GM18526 (cell line): ENCODE measurements around the gene TNFAIP8.

Experiments
- POLR2A ChIP-seq: IDR thresholded peaks from 3 replicates; pipeline ENCODE4 v1.6.1; 2011; ENCODE audit not compliant: insufficient read length; ENCODE audit errors: extremely low read depth

TNFAIP8 gene

DNA sequence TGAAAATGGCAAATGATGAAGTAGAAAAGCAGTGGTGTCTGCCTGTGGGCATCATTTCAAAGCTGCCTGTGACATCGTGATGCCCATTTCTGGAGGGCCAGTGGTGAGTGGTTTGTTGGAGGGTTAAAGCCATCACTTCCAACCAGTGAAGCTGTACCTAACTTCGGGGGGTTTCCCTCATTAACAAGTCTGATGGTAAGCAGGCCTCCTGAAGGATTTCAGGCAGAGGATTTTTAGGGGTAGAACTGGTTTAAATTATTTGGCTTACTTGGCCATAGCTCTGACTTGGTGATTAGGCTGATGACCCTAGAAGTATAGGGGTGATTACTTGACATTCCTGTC is 10.7 kb downstream of the TNFAIP8 start:
- TF ChIP-seq POLR2A: no peak

- no peak for TF ChIP-seq POLR2A
These were observed 11.9 kb downstream of the TNFAIP8 start for GRCh38 chr5:119367502-119368237.

DNA sequence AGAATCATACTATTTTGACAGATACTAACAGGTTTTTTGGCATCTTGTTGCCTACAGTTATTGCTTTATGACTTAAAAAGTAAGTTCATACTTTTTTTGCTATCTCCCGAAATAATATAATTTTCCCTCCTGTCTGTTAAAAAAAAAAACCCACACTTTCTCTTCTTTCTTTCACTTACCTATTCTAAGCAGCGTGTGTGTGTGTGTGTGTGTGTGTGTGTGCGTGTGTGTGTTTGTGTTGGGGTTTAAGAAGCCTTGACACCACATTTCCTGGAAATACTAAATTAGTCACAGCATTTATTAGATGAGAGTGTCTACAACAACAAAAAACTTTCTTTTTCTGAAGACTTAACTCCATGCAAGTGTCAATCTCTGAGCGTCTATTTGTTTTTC is 12.4 kb downstream of the TNFAIP8 start:
- no peak for TF ChIP-seq POLR2A

DNA sequence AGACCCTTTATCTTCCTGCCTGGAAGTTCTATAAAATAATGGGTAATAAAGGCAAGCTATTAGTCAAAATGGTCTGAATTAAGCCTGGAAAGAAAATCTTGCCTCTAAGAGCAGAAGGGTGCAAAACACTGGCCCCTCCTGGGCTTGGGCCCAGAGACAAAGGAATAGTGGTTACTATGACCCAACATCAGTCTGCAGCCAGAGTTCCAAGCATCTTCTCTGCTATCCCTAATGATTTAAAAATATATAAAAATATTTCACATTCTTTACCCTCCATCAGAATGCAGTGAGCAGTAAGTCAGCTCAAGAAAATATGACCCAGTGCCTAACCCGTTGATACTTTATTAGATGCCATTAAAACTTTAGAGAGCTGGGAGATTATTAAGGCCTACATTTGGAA is 14.7 kb downstream of the TNFAIP8 start:
- TF ChIP-seq POLR2A: no peak

GRCh38 chr5:119371146-119371545 is 15.3 kb downstream of the TNFAIP8 start:
- no peak for TF ChIP-seq POLR2A

- no peak for TF ChIP-seq POLR2A
These were observed 17.6 kb downstream of the TNFAIP8 start for GRCh38 chr5:119373449-119373858.

- TF ChIP-seq POLR2A: no peak
These were observed 19.1 kb downstream of the TNFAIP8 start for GRCh38 chr5:119374901-119375300.

- no peak for TF ChIP-seq POLR2A
These were observed 21.2 kb downstream of the TNFAIP8 start for GRCh38 chr5:119377066-119377465.

DNA sequence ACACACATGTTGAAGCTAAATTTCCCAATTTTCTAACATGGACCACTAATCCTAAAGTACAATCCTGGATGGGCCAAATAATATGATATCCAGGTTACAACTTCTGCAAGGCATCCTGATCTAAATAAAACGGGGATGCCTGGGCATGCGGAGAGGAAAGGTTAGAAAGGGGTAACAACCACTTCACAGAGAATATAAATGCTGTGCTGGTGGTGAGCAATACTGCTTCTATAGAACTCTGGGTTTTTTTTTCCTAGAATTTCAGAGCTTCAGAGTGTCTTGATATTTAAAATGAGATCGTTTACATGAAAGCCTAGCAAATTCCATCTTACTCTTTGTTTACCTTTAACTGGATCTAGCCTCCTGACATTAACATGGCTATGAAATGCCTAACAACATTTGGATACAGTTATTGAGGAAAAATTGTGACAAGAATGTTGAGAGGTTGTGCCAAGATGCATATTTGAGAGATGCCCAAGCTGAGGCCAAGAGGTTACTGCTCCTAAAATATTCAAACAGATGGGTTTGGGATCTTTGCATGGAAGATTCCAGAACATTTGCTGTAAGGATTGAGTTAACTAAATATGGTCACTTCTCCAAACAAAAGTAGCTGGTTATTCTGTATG is 22.4 kb downstream of the TNFAIP8 start:
- TF ChIP-seq POLR2A: no peak

DNA sequence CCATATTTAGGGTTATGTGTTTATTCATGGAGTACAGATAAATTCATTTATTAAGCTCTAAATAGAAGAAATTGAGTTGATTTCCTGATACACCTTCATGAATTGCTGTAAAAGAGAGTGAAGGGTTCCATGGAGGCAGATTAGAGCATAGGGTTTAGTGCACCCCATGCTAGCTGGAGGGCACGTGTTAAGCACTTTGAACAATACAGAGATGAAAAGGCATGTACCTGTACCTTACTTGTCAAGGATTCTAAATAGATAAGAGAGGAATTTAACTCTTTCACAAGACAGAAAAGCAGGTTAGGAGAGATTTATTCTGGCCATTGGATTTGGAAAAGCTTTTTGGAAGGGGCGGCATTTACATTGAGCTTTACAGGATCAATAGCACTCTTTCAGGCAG is 23.3 kb downstream of the TNFAIP8 start:
- TF ChIP-seq POLR2A: no peak

DNA sequence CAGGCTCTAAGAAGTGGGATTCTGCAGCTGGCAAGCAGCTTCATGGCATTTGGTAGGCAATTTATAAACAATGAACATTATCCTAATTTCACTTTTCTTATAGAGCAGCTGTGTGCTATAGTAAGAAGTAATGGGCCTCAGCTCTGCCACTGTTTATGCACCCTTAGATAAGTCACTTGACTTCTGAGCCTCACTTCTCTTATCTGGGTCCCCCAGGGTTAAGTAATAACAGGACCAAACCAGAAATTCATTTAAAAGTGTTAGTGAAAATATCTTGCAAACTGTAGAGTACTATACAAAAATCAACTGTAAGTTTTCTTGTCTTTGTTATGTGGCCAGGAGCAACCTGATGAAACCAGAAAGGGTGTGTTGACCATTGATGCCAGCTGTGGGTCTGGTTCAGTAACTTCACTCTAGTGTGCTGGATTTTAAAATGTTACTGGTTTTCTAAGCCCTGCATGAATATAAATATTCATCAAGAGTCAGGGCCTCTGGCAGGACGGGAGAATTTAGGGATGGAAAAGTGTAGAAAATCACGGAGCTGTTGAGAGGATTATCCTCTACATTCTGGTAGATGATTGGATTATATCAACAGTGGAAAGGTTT is 24.2 kb downstream of the TNFAIP8 start:
- no peak for TF ChIP-seq POLR2A

GRCh38 chr5:119382169-119382568 is 26.4 kb downstream of the TNFAIP8 start:
- TF ChIP-seq POLR2A: no peak

DNA sequence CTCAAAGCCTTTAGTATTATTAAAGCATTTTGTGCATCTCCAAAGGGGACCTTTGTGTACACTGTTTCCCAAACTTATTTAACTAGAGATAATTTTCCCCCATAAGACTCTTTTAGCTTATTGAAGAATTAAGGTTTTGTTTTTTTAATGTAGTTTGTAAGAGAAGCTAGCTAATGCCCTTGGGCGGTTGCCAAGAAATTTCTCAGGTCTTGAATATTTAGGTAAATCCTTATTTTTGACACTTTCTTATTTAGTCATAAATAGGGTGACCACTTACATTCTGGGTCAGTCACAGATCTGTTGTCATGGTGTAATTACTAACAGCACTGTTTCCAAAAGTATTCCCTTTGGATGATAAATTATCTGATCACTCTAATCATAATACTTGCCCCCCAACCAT is 27.2 kb downstream of the TNFAIP8 start:
- TF ChIP-seq POLR2A: no peak

- no peak for TF ChIP-seq POLR2A
These were observed 29.3 kb downstream of the TNFAIP8 start for GRCh38 chr5:119385136-119385535.

DNA sequence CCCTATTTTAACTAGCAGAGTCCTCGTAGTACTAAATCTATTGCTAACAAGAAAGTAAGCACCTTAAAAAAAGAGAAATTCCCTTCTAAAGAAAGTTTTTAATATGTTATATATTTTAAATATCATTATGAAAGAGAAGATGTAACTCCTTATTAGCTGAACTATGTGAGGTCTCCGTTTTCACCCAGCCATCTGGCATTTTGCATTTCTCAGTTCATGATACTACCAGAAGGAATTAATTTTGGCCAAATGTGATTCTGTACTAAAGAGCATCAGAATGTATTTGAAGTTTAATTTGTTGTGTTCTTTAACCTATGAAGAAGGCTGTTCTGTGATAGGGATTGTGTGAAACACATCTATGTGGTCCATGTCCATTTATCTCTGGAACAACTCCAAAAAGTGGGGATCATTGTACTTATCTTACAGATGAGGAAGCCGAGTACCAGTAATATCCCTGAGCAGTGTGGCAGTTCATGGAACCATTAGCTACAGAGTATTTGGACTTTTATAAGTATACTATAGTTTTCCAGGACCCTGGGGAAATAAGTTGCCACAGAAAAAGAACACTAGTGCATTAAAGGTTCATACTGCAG is 29.8 kb downstream of the TNFAIP8 start:
- no peak for TF ChIP-seq POLR2A
